Measurements from ENCODE around the gene TNK1. TPM values are rescaled to one million over a fixed set of nuclear protein-coding genes. Genes with fewer than 3 reads are reported as not detected.

The TNK1 gene
- total RNA-seq, 1 experiment from 2014 or later = 10.1 TPM

DNA sequence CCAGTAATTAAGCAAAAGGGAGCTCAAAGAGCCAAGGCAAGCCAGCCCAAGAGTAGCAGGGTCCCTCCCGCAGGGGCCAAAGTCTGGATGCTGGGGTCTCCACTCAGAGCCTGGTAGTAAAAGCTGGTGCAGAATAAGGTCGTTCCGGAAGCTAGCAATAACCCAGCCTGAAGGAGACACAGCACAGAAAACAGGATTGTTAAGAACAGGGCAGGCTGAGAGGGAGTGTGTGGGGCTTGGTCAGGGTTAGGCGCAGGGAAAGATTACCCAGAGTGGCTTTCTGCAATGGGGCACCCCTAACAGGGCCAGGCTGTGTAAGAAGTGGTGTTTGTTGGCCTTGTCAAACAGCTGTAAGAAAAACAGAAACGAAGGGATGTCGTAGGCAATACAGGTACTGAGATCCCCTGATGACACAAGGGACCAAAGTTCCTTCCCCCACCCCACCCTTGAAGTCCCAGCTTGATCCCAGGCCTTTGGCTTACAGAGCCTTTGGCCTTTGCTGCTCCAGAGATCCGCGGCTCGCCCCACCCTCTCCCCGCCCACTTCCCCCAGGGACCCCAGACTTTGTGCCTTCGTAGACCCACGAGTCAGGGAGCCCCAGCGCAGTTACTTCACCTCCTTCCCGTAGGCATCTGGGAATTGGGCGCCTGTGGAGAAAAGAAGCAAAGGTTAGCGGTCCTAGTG is 22.3 kb downstream of the TNK1 start:
- H3T11ph ChIP-seq (ENCODE audit: low read length) = no peak overlapping the region
- Mint-ChIP-seq H3K4me1 (peaks cover 26 to 37% of the 10 kb centered on the region in 2 experiments), H3K27ac (peak overlapping the region; percentile 84 to 96 (median 91); a peak in 6 of 7 replicates), H3K4me3 (peak overlapping the region; percentile 84 to 94), H3K36me3 (ENCODE audit: insufficient read depth in 1 of 3, low read depth in 3 of 3) (peaks cover 3 to 11% (median 4%) of the 10 kb centered on the region in 3 experiments; a peak in 5 of 7 replicates), H3K9me3 (no peaks in the 10 kb centered on the region), H3K27me3 (ENCODE audit: low read depth) (no peaks in the 10 kb centered on the region; the same call in 1 of the 2 replicates)
- no peak overlapping the region for H3K23ac ChIP-seq (ENCODE audit: insufficient read length, low read depth, low read length)
- H4K8ac ChIP-seq (replicated peaks; ENCODE audit: insufficient read length, low read depth, low read length) = no peak overlapping the region
- no peak overlapping the region for H2BK12ac ChIP-seq (ENCODE audit: insufficient read length, low read depth, low read length)
- no peaks in the 10 kb centered on the region for H3K79me1 ChIP-seq (ENCODE audit: insufficient read depth, low read depth, low read length, poor library complexity, severe bottlenecking)
- H2BK20ac ChIP-seq (ENCODE audit: low read depth, low read length, poor library complexity, severe bottlenecking) = no peak overlapping the region
- no peak for DNase-seq
- H3K9me3 ChIP-seq (ENCODE audit: control insufficient read depth, low read depth, low read length) = no peaks in the 10 kb centered on the region
- H3K27me3 ChIP-seq (ENCODE audit: insufficient read depth, low read length) = no peaks in the 10 kb centered on the region
- no peak overlapping the region for H3K14ac ChIP-seq (ENCODE audit: insufficient read depth, low read length)
- H3K23me2 ChIP-seq (ENCODE audit: insufficient read length, low read depth, low read length, poor library complexity, severe bottlenecking) = peaks cover 5% of the 10 kb centered on the region
- H3K4me2 ChIP-seq (ENCODE audit: insufficient read depth, insufficient read length, low read length) = peak overlapping the region; percentile 37
- H3K79me2 ChIP-seq (ENCODE audit: insufficient read depth, low read length) = no peaks in the 10 kb centered on the region
- no CpG with 5 or more reads among the region's 16 CpGs for WGBS (ENCODE audit: extremely low coverage, insufficient read length, low lambda C conversion rate)
- H2BK15ac ChIP-seq (ENCODE audit: low read depth, low read length) = no peak overlapping the region
- no peak overlapping the region for H2AFZ ChIP-seq (ENCODE audit: low read length)
- H3K18ac ChIP-seq (ENCODE audit: insufficient read length, low read depth, low read length) = no peak overlapping the region
- H4K5ac ChIP-seq (ENCODE audit: insufficient read length, low read depth, low read length) = no peak overlapping the region
- peak overlapping the region; percentile 1 for H3K9ac ChIP-seq (ENCODE audit: extremely low read depth, insufficient read length, low read length)
- no peak overlapping the region for H4K91ac ChIP-seq (ENCODE audit: insufficient read length, low read depth, low read length)
- TF ChIP-seq, protein P1, sequence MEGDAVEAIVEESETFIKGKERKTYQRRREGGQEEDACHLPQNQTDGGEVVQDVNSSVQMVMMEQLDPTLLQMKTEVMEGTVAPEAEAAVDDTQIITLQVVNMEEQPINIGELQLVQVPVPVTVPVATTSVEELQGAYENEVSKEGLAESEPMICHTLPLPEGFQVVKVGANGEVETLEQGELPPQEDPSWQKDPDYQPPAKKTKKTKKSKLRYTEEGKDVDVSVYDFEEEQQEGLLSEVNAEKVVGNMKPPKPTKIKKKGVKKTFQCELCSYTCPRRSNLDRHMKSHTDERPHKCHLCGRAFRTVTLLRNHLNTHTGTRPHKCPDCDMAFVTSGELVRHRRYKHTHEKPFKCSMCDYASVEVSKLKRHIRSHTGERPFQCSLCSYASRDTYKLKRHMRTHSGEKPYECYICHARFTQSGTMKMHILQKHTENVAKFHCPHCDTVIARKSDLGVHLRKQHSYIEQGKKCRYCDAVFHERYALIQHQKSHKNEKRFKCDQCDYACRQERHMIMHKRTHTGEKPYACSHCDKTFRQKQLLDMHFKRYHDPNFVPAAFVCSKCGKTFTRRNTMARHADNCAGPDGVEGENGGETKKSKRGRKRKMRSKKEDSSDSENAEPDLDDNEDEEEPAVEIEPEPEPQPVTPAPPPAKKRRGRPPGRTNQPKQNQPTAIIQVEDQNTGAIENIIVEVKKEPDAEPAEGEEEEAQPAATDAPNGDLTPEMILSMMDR (conservative IDR thresholded peaks at IDR 0.05) = no peak
- H2BK120ac ChIP-seq (ENCODE audit: low read depth, low read length, poor library complexity, severe bottlenecking) = no peak overlapping the region
- no peak overlapping the region for H2BK5ac ChIP-seq (ENCODE audit: insufficient read length, low read length)
- no peak overlapping the region for H3K4ac ChIP-seq (ENCODE audit: low read depth, low read length)
- H4K20me1 ChIP-seq (ENCODE audit: control insufficient read depth, insufficient read depth, insufficient read length) = no peaks in the 10 kb centered on the region
- no peaks in the 10 kb centered on the region; the same call in 1 of the 2 replicates for H3K4me1 ChIP-seq (ENCODE audit: insufficient read depth, low read length)
- H3K27ac ChIP-seq (ENCODE audit: insufficient read length, low read depth, low read length) = no peak overlapping the region
- H3K56ac ChIP-seq (ENCODE audit: insufficient read length, low read depth, low read length) = no peak overlapping the region
- no peak overlapping the region for H2AK5ac ChIP-seq (ENCODE audit: insufficient read length, low read length)

Data from H9 (cell line).